GM18526 (cell line): Measurements from ENCODE around the gene KCNAB1.

Source experiments
- POLR2A ChIP-seq: IDR thresholded peaks from 3 replicates; pipeline ENCODE4 v1.6.1; 2011; ENCODE audit not compliant: insufficient read length; ENCODE audit errors: extremely low read depth

The KCNAB1 gene

GRCh38 chr3:156473341-156473740, 353.0 kb downstream of the KCNAB1 start:
- no peak for TF ChIP-seq POLR2A

DNA sequence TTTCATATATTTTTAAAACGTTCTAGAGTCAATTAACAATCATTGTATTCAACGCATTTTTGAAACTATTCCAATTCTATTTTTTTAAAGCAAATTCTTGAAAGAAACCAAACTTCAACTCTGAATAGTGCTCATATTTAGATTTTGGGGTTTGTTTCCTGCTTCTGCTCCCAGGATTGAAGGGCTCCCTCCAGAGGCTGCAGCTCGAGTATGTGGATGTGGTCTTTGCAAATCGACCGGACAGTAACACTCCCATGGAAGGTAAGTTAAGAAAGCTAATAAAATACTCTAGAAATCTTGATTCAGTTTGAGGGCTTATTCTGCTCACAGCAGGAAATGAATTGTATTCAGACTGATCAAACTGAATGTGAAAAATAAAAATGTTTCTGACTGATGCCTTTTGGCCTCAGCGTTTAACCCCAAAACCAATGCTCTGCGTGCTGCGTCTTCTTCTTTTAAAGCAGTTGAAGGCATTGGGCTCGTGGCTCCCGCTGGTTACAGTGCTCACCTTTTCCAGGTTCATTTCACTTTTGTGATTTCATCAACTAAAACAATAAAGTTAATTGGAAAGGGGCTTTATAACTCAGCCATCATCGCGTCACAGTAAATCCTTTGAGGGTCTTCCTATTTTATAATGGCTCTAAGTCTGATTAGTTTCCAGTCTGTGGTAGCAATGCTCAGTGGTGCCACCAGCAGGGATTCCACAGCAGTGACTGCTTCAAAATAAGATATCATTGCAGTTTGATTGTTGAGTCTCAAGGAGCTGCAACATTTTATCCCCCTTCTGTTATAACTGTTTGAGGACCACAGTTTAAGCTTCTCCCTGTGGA, 354.4 kb downstream of the KCNAB1 start:
- no peak for TF ChIP-seq POLR2A

GRCh38 chr3:156477323-156477722, 356.9 kb downstream of the KCNAB1 start:
- TF ChIP-seq POLR2A, result no peak

DNA sequence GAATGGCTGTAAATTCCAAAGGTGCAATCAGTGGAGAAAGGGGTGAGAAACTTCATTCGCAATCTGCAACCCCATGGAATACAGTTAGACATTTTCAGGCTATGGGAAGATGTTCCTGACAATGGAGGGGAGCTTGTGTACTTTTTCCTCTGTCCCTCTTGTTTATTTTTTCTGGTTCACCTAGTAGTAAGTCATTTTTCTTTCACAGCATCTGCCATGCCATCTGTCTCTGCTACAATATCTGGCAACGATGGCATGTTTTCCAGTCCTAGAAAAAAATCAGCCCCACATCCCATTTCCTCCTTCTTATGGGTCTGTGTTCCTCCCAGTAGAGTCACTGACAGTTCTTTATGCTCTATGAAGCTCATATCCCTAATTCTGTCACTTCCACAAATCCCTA, 358.5 kb downstream of the KCNAB1 start:
- no peak for TF ChIP-seq POLR2A

DNA sequence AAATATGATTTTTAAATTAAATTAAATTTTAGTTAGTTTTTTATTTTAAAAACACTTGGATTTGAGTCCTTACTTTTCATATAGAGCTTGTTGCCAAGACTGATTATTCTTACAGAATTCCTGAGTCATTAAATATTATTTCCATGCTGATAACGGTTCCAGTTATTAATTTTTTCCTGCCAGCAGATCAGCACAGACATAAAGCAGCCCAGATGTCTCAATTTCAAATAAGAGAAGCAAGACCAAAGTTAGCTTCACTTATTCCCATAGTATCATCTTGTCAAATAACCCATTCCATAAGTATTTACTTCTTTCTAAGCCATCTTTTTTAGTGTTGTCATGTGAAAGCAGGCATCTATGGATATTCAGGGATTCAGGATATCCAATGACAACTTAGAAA, 359.2 kb downstream of the KCNAB1 start:
- no peak for TF ChIP-seq POLR2A

DNA sequence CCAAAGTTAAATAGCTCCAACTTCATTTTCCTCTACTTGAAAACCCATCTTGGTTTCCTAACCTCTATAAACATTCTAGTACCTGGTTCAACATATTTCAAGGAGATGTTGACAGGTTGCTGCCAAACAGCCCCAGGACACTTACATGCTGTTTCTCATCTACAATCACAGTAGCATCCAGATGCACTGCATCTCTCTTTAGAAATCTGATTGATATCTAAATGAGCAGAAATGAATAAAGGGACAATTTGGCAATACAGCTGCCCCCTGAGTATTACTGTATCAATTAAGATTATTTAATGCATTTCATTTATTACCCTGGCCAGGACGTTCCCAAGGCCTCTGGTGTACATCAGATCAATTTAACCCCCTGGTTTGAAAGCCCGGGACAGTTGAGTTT, 360.6 kb downstream of the KCNAB1 start:
- no peak for TF ChIP-seq POLR2A

DNA sequence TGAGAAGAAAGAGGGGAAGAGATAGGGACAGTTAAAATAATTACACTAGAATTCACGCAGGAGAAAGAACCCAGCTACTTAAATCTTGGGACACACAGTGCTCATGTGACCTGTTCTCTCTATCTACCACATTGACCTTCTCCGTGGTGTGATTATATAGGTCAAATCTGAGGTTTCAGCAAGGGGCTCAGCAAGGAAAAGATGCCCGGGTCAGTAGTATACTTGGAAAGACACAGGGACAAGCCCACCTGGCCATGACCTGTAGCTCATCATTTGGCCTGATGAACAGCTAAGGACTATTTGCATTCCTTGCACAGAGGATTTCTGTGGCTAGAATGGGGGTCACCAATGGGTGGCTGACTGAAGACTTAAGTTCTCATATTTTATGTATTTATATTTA, 362.6 kb downstream of the KCNAB1 start:
- TF ChIP-seq POLR2A, result no peak

GRCh38 chr3:156483426-156483825, 363.0 kb downstream of the KCNAB1 start:
- TF ChIP-seq POLR2A, result no peak

- TF ChIP-seq POLR2A, result no peak
Measured at GRCh38 chr3:156483961-156484787, 363.8 kb downstream of the KCNAB1 start.

- no peak for TF ChIP-seq POLR2A
Measured at GRCh38 chr3:156488767-156489166, 368.4 kb downstream of the KCNAB1 start.

GRCh38 chr3:156489462-156489911, 369.1 kb downstream of the KCNAB1 start:
- TF ChIP-seq POLR2A, result no peak

GRCh38 chr3:156491192-156491591, 370.8 kb downstream of the KCNAB1 start:
- TF ChIP-seq POLR2A, result no peak

DNA sequence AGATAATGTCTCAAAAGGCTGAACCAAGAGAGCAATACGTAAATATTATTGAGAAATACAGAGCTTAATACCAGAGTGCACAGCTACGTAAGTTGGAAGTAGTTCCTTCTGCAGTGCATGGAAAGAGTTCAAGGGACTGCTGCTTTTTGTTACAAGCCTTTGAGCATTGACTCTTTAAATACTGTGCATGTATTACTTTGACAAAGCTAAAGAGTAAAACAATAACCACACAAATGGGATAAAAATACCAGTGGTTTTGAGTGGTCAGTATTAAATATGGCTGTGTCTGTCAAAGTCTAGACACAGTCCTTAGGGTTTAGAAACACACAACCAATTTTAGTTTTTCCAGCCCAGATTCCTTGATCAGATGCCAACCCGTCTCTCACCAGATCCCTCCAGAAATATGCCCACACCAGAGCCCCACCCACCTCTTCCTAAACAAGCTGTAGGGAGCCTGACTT, 372.5 kb downstream of the KCNAB1 start:
- no peak for TF ChIP-seq POLR2A

DNA sequence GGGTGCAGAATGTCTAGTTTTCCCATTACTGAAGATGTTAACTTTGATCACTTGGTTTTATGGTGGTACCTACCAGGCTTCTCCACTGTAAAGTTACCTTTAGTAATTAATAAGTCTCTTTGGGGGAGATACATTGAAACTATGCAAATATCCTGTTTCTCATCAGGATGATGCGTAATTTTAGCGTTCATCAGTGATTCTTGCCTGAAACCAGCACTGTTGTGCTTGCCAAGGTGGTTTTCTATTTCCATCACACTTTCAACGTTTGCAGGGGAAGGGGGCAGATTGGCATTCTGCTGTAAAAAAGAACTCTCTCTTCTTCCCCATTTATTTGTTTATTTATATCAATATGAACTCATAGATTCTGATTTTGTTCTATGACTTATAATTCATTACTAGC, 373.5 kb downstream of the KCNAB1 start:
- TF ChIP-seq POLR2A, result no peak

- no peak for TF ChIP-seq POLR2A
Measured at GRCh38 chr3:156495816-156496215, 375.4 kb downstream of the KCNAB1 start.

DNA sequence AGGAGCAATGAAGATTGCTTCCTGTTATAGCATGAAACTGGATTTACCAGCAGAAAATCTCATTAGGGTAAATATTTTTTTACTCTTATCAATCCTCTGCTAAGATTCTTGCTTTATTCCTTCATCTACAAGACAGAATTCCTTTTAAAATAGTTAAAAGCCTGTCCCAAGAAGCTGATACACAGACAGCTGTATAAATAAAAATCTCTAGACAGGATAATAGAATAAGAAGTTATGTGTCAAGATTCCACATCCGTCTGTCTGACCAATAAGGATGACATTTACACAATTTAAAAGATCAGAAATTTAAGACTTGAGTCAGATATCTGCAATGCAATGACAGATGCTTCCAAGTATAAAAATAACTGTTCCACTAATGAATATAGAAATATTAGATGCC, 376.9 kb downstream of the KCNAB1 start:
- no peak for TF ChIP-seq POLR2A
